Panc1 (cell line): ENCODE measurements around the gene FBXO45. TPM values are rescaled to one million over a fixed set of nuclear protein-coding genes. Genes with fewer than 3 reads are reported as not detected.
"Not testable (repeated sequence)": the region's sequence is repeated elsewhere in the genome, so short reads cannot be mapped to it uniquely, and the experiment has no call there.

Experiments
- ATAC-seq: fragments of 200-7000 bp; cut with Tn5 transposase; 2 replicates; pipeline ENCODE4 v1.9.1; 2020; ENCODE audit warnings: mild to moderate bottlenecking, moderate library complexity
- BruUV-seq: library from RNA; stranded (reverse); fragments of 400-500 nt; replicated peaks from 2 replicates; lab custom pipeline; 2021; lab: Mats Ljungman, UMichigan
- CTCF ChIA-PET: fragments of 300-600 bp; sonication (Branson Sonifier 250); formaldehyde crosslinking; loops from one replicate; lab custom pipeline; 2022; ENCODE audit warnings: antibody characterized with exemption; lab: Charles Lee
- POLR2A ChIA-PET: fragments of 300-600 bp; sonication (Branson Sonifier 250); formaldehyde crosslinking; loops from one replicate; lab custom pipeline; 2022; ENCODE audit warnings: antibody characterized with exemption; lab: Charles Lee
- DNase-seq: peaks from one replicate; pipeline ENCODE4 v3.0.0-alpha.2; 2010; ENCODE audit warnings: low read depth, low spot score
- H3K27ac ChIP-seq: 2 replicates; pipeline ENCODE4 v1.5.1; 2011; ENCODE audit warnings: mild to moderate bottlenecking, low read length, inconsistent platforms
- H3K27me3 ChIP-seq: fragments of 200-500 bp; sonication (Bioruptor generic); 2 replicates; pipeline ENCODE4 v1.6.0; 2014; ENCODE audit warnings: low read length, inconsistent platforms; ENCODE audit not compliant: control insufficient read depth, insufficient read depth
- H3K36me3 ChIP-seq: fragments of 200-500 bp; sonication (Bioruptor generic); 2 replicates; pipeline ENCODE4 v1.5.1; 2014; ENCODE audit warnings: inconsistent platforms, mild to moderate bottlenecking, low read length, moderate library complexity; ENCODE audit not compliant: control insufficient read depth, insufficient read depth
- H3K4me1 ChIP-seq: 2 replicates; pipeline ENCODE4 v1.5.1; 2011; ENCODE audit warnings: inconsistent platforms, mild to moderate bottlenecking, low read length, moderate library complexity; ENCODE audit not compliant: control insufficient read depth, insufficient read depth
- H3K4me3 ChIP-seq, 2 experiments: 2 replicates each; pipeline ENCODE4 v1.5.1; 2011 to 2012; ENCODE audit warnings: low read depth in 2 of 2, low read length in 2 of 2, mild to moderate bottlenecking in 2 of 2, inconsistent platforms in 1 of 2, moderate library complexity in 1 of 2
- H3K9me3 ChIP-seq: fragments of 200-500 bp; sonication (Bioruptor generic); 2 replicates; pipeline ENCODE4 v1.5.1; 2014; ENCODE audit warnings: low read depth, mild to moderate bottlenecking, inconsistent platforms, low read length, moderate library complexity; ENCODE audit not compliant: control insufficient read depth, insufficient read depth
- POLR2AphosphoS5 ChIP-seq: IDR thresholded peaks from 2 replicates; pipeline ENCODE4 v1.6.1; 2012; ENCODE audit warnings: mild to moderate bottlenecking, low read depth, low read length, moderate library complexity
- REST ChIP-seq, 2 experiments: IDR thresholded peaks; 2 replicates each; pipeline ENCODE4 v1.6.1; 2011 to 2012; ENCODE audit warnings: low read depth in 2 of 2, control low read depth in 1 of 2, low read length in 1 of 2, mild to moderate bottlenecking in 1 of 2, moderate library complexity in 1 of 2; ENCODE audit not compliant: insufficient read depth in 1 of 2
- SIN3A ChIP-seq: IDR thresholded peaks from 2 replicates; pipeline ENCODE4 v1.6.1; 2012; ENCODE audit warnings: low read depth, mild to moderate bottlenecking, low read length, moderate library complexity, borderline replicate concordance; ENCODE audit not compliant: insufficient read depth
- TCF7L2 ChIP-seq: IDR thresholded peaks from 2 replicates; pipeline ENCODE4 v1.6.1; 2011; ENCODE audit warnings: mild to moderate bottlenecking, low read depth, low read length, inconsistent platforms
- in situ Hi-C: cut with HindIII; loops from 2 replicates; pipeline ENCODE4 v1.10.0; 2016; ENCODE audit warnings: low sequenced_read_pairs, low pct_unique_long_range_greater_than_20kb
- intact Hi-C: fragments of 100-400 bp; cut with micrococcal nuclease; formaldehyde crosslinking; loops from one replicate; pipeline ENCODE4 v1.10.0; 2022; ENCODE audit not compliant: unreplicated experiment
- total RNA-seq: library from RNA; stranded (reverse); gene quantifications from one replicate; pipeline ENCODE4 v1.2.1, GENCODE V29; 2021; ENCODE audit not compliant: unreplicated experiment
- TF ChIP-seq, protein P1 (sequence below): fragments of 450-650 bp; IDR thresholded peaks from 2 replicates; pipeline ENCODE4 v1.5.1; 2017; ENCODE audit warnings: mild to moderate bottlenecking

Gene FBXO45
- total RNA-seq, 1 experiment from 2014 or later: 21.6 TPM

- BruUV-seq: no TSS peak
- no peak overlapping the region for H3K4me3 ChIP-seq
- H3K36me3 ChIP-seq: no peaks in the 10 kb centered on the region
- ChIA-PET POLR2A (no interaction called here), CTCF (no interaction called here)
- no peak for DNase-seq
- no peaks in the 10 kb centered on the region for H3K9me3 ChIP-seq
- H3K27me3 ChIP-seq: no peaks in the 10 kb centered on the region
- in situ Hi-C loops: no loop called here
- no peak for ATAC-seq
- TF ChIP-seq REST (IDR thresholded peaks at IDR 0.05; ENCODE audit: insufficient read depth in 1 of 2, low read depth in 2 of 2, low read length in 1 of 2) (no peak), POLR2AphosphoS5 (no peak), SIN3A (no peak), TCF7L2 (no peak)
- TF ChIP-seq, protein P1, sequence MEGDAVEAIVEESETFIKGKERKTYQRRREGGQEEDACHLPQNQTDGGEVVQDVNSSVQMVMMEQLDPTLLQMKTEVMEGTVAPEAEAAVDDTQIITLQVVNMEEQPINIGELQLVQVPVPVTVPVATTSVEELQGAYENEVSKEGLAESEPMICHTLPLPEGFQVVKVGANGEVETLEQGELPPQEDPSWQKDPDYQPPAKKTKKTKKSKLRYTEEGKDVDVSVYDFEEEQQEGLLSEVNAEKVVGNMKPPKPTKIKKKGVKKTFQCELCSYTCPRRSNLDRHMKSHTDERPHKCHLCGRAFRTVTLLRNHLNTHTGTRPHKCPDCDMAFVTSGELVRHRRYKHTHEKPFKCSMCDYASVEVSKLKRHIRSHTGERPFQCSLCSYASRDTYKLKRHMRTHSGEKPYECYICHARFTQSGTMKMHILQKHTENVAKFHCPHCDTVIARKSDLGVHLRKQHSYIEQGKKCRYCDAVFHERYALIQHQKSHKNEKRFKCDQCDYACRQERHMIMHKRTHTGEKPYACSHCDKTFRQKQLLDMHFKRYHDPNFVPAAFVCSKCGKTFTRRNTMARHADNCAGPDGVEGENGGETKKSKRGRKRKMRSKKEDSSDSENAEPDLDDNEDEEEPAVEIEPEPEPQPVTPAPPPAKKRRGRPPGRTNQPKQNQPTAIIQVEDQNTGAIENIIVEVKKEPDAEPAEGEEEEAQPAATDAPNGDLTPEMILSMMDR: no peak
- H3K27ac ChIP-seq: no peak overlapping the region
- H3K4me1 ChIP-seq: no peaks in the 10 kb centered on the region
- intact Hi-C loops: no loop called here
Measured at GRCh38 chr3:196619223-196619622, 50.8 kb downstream of the FBXO45 start.

DNA sequence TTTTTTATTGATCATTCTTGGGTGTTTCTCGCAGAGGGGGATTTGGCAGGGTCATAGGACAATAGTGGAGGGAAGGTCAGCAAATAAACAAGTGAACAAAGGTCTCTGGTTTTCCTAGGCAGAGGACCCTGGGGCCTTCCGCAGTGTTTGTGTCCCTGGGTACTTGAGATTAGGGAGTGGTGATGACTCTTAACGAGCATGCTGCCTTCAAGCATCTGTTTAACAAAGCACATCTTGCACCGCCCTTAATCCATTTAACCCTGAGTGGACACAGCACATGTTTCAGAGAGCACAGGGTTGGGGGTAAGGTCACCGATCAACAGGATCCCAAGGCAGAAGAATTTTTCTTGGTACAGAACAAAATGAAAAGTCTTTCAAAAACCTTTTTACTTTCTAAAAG, 51.2 kb downstream of the FBXO45 start:
- BruUV-seq, DNase-seq, H3K4me1 ChIP-seq, H3K36me3 ChIP-seq, ATAC-seq, POLR2A ChIA-PET, H3K9me3 ChIP-seq, H3K27me3 ChIP-seq, CTCF ChIA-PET, in situ Hi-C loops, H3K27ac ChIP-seq, intact Hi-C loops, H3K4me3 ChIP-seq: not testable (repeated sequence)

GRCh38 chr3:196620161-196620604, 51.7 kb downstream of the FBXO45 start:
- Histone ChIP-seq H3K9me3 (no peaks in the 10 kb centered on the region), H3K4me3 (no peak overlapping the region), H3K36me3 (no peaks in the 10 kb centered on the region), H3K27me3 (no peaks in the 10 kb centered on the region), H3K27ac (no peak overlapping the region), H3K4me1 (no peaks in the 10 kb centered on the region)
- DNase-seq (no peak), ATAC-seq (no peak; the same call in 1 of the 2 replicates)
- in situ Hi-C loops (no loop called here), intact Hi-C loops (no loop called here)
- ChIA-PET POLR2A (no interaction called here), CTCF (no interaction called here)
- TF ChIP-seq REST (IDR thresholded peaks at IDR 0.05; ENCODE audit: insufficient read depth in 1 of 2, low read depth in 2 of 2, low read length in 1 of 2): no peak
- TF ChIP-seq POLR2AphosphoS5: no peak
- TF ChIP-seq, protein P1: no peak
- TF ChIP-seq TCF7L2: no peak
- TF ChIP-seq SIN3A: no peak
- no TSS peak for BruUV-seq
